Measurements from ENCODE around the gene ACP4. TPM values are rescaled to one million over a fixed set of nuclear protein-coding genes. Genes with fewer than 3 reads are reported as not detected.

The ACP4 gene
- total and polyA plus RNA-seq, 2 of the 13 experiments (the other 11 are each of a cell fraction or from before 2014, with no cell fraction given): 0.08 TPM; not detected in 1

DNA sequence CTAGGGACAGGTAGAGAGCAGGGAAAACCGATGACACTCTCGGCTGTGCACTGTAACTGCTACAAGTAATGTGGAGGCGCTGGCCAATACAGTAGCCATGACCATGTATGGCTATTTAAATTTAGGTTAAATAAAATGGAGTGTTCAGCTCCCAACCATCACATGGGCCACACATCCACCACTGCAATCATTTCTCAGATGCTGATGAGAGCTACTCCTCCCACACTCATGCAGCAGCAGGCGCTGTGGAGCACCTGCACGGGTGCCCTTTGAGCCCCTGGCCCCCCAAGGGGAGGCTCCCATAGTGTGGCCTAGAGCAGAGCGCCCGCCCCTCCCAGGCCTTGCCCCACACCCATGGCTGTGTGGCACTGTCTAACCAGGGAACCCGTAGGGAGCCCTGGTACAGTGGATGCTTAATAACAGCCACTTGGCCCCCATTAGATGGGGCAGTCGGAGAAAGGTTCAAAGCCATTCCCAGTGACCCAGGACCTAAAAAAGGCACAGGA lies 6.0 kb downstream of the ACP4 start:
- intact Hi-C loops (cut with micrococcal nuclease; ENCODE audit: unreplicated experiment): no loop called here
- no peak overlapping the region for H3K4me2 ChIP-seq (ENCODE audit: low read depth, low read length)
- no peak overlapping the region for H3K4me3 ChIP-seq (replicated peaks in 1 of 3; ENCODE audit: insufficient read depth in 1 of 3, low read depth in 2 of 3, low read length in 3 of 3)
- WGBS (ENCODE audit: low lambda C conversion rate): 92% methylated on average over 4 of the region's 9 CpGs
- ATAC-seq (peak; percentile 9), DNase-seq (ENCODE audit: low spot score) (peak; percentile 46), FAIRE-seq (no peak)
- POLR2A ChIA-PET: interaction anchor here (2.6 kb wide), 1 partner anchor 8 kb away, joined by 27 read pairs; no protein-coding TSS in a partner anchor
- BruUV-seq (replicated peaks): no TSS peak
- no peaks in the 10 kb centered on the region; a peak in 1 of 5 replicates for H3K27me3 ChIP-seq (ENCODE audit: control insufficient read depth in 1 of 2, insufficient read depth in 2 of 2, low read length in 2 of 2)
- H3K9ac ChIP-seq (ENCODE audit: insufficient read depth, low read depth, low read length): no peak overlapping the region
- no peak overlapping the region for H2AFZ ChIP-seq (ENCODE audit: low read length)
- CTCF ChIA-PET (ENCODE audit: low intra/inter-chr PET ratio, low total read pairs): no interaction called here
- peaks cover 27% of the 10 kb centered on the region for H3K4me1 ChIP-seq (ENCODE audit: insufficient read depth, low read length)
- peaks cover 38% of the 10 kb centered on the region for H4K20me1 ChIP-seq (ENCODE audit: insufficient read depth, low read length)
- H3K27ac ChIP-seq (ENCODE audit: extremely low read length, insufficient read depth, low read length): no peak overlapping the region
- H3K9me3 ChIP-seq (ENCODE audit: low read length): no peaks in the 10 kb centered on the region
- peaks cover 23 to 36% of the 10 kb centered on the region in 2 experiments for H3K36me3 ChIP-seq (replicated peaks in 1 of 2; ENCODE audit: control insufficient read depth in 1 of 2, insufficient read depth in 2 of 2, low read length in 2 of 2)
- peaks cover 10% of the 10 kb centered on the region for H3K79me2 ChIP-seq (ENCODE audit: insufficient read depth, low read length)
- in situ Hi-C loops (cut with HindIII; ENCODE audit: extremely low pct_ligation_motif_present, low pct_unique_long_range_greater_than_20kb): loop anchor here (25.0 kb wide), 1 partner anchor 434 kb away; the partner anchor contains the start of gene NAPSA
- no peak for TF ChIP-seq NCOA2 (CRISPR knock-in tag; IDR thresholded peaks at IDR 0.05)
- no peak for TF ChIP-seq ZMAT3 (CRISPR knock-in tag; conservative IDR thresholded peaks at IDR 0.05)
- no peak for TF ChIP-seq MTA1 (CRISPR knock-in tag; IDR thresholded peaks at IDR 0.05; ENCODE audit: borderline replicate concordance)
- TF ChIP-seq ZNF282 (IDR thresholded peaks at IDR 0.05; ENCODE audit: partially characterized antibody): no peak
- no peak for TF ChIP-seq NFRKB (IDR thresholded peaks at IDR 0.05)
- no peak for TF ChIP-seq ZFP82 (CRISPR knock-in tag; IDR thresholded peaks at IDR 0.05; ENCODE audit: borderline replicate concordance)
- TF ChIP-seq, protein P1, sequence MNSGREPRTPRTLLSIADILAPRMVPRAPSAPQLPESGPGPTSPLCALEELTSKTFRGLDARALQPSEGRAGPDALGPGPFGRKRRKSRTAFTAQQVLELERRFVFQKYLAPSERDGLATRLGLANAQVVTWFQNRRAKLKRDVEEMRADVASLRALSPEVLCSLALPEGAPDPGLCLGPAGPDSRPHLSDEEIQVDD (CRISPR knock-in tag; IDR thresholded peaks at IDR 0.05; ENCODE audit: borderline replicate concordance): no peak
- TF ChIP-seq, protein P2, sequence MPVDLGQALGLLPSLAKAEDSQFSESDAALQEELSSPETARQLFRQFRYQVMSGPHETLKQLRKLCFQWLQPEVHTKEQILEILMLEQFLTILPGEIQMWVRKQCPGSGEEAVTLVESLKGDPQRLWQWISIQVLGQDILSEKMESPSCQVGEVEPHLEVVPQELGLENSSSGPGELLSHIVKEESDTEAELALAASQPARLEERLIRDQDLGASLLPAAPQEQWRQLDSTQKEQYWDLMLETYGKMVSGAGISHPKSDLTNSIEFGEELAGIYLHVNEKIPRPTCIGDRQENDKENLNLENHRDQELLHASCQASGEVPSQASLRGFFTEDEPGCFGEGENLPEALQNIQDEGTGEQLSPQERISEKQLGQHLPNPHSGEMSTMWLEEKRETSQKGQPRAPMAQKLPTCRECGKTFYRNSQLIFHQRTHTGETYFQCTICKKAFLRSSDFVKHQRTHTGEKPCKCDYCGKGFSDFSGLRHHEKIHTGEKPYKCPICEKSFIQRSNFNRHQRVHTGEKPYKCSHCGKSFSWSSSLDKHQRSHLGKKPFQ (CRISPR knock-in tag; IDR thresholded peaks at IDR 0.05; ENCODE audit: insufficient replicate concordance): no peak
- no peak for TF ChIP-seq RXRA (CRISPR knock-in tag; IDR thresholded peaks at IDR 0.05)
- no peak for TF ChIP-seq MXD4 (CRISPR knock-in tag; IDR thresholded peaks at IDR 0.05)
- no peak for TF ChIP-seq MTF2 (CRISPR knock-in tag; IDR thresholded peaks at IDR 0.05; ENCODE audit: borderline replicate concordance)
- TF ChIP-seq HOXA3 (CRISPR knock-in tag; IDR thresholded peaks at IDR 0.05): no peak
- no peak for TF ChIP-seq SOX6 (IDR thresholded peaks at IDR 0.05)
- TF ChIP-seq SOX6 (CRISPR knock-in tag; IDR thresholded peaks at IDR 0.05): 0 out of 2 replicates have a peak, but pooled peaks have one; percentile 24
- TF ChIP-seq, protein P3, sequence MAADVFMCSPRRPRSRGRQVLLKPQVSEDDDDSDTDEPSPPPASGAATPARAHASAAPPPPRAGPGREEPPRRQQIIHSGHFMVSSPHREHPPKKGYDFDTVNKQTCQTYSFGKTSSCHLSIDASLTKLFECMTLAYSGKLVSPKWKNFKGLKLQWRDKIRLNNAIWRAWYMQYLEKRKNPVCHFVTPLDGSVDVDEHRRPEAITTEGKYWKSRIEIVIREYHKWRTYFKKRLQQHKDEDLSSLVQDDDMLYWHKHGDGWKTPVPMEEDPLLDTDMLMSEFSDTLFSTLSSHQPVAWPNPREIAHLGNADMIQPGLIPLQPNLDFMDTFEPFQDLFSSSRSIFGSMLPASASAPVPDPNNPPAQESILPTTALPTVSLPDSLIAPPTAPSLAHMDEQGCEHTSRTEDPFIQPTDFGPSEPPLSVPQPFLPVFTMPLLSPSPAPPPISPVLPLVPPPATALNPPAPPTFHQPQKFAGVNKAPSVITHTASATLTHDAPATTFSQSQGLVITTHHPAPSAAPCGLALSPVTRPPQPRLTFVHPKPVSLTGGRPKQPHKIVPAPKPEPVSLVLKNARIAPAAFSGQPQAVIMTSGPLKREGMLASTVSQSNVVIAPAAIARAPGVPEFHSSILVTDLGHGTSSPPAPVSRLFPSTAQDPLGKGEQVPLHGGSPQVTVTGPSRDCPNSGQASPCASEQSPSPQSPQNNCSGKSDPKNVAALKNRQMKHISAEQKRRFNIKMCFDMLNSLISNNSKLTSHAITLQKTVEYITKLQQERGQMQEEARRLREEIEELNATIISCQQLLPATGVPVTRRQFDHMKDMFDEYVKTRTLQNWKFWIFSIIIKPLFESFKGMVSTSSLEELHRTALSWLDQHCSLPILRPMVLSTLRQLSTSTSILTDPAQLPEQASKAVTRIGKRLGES (CRISPR knock-in tag; IDR thresholded peaks at IDR 0.05; ENCODE audit: borderline replicate concordance): no peak
- TF ChIP-seq ZNF430 (CRISPR knock-in tag; IDR thresholded peaks at IDR 0.05): no peak
- TF ChIP-seq ZNF34 (CRISPR knock-in tag; IDR thresholded peaks at IDR 0.05; ENCODE audit: borderline replicate concordance): no peak
- no peak for TF ChIP-seq TCF7L2 (IDR thresholded peaks at IDR 0.05; ENCODE audit: low read depth, low read length)
- TF ChIP-seq HNF4G (IDR thresholded peaks at IDR 0.05; ENCODE audit: borderline replicate concordance, low read depth, low read length): peak; percentile 71
- no peak for TF ChIP-seq HNF4G (CRISPR knock-in tag; IDR thresholded peaks at IDR 0.05; ENCODE audit: borderline replicate concordance, low read depth)

Measured in HepG2 (cell line).